Pancreas (tissue), 10 donors: Measurements from ENCODE around the gene ARL6IP4. TPM values are rescaled to one million over a fixed set of nuclear protein-coding genes. Genes with fewer than 3 reads are reported as not detected.

Experiments
- ATAC-seq, 4 donors: fragments of 200-7000 bp; cut with Tn5 transposase; one replicate each; pipeline versions ENCODE4 v1.8.0 to v1.9.1; 2020; ENCODE audit warnings: mild to moderate bottlenecking in 4 of 4, moderate library complexity in 4 of 4
- DNase-seq, 6 donors: peaks; one replicate each; pipeline ENCODE4 v3.0.0-alpha.2; 2020
- FAIRE-seq: peaks from 2 replicates; lab custom pipeline; 2012; peaks lifted over from hg19 to GRCh38; lab: Jason Lieb, UNC
- H3K27ac ChIP-seq, 4 donors: fragments of 200-600 bp; sonication (generic); 1 replicate in 3 of 4; 2 replicates in 1 of 4; pipeline versions ENCODE4 v1.5.0 to v1.8.0; 2020
- H3K27me3 ChIP-seq, 4 donors: fragments of 200-600 bp; one replicate each; pipeline ENCODE4 v1.8.0; 2021
- H3K36me3 ChIP-seq, 3 donors: fragments of 200-600 bp; sonication (generic) in 1 of 3; one replicate each; pipeline versions ENCODE4 v1.5.0 to v1.8.0; 2020 to 2021
- H3K4me1 ChIP-seq, 3 donors: fragments of 200-600 bp; one replicate each; pipeline ENCODE4 v1.8.0; 2021
- H3K4me3 ChIP-seq, 4 donors: fragments of 200-600 bp; sonication (generic) in 2 of 4; one replicate each; pipeline versions ENCODE4 v1.5.0 to v1.8.0; 2020 to 2021
- H3K9me3 ChIP-seq, 4 donors: fragments of 200-600 bp; one replicate each; pipeline ENCODE4 v1.8.0; 2021
- WGBS, 2 donors: extraction: QIAGEN DNeasy Blood & Tissue Kit; methylation state at CpG; one replicate each; pipeline ENCODE4 v1.1.7; 2013; 5-methylcytosine and 5-hydroxymethylcytosine counted together
- intact Hi-C, 3 donors: fragments of 100-400 bp; cut with DNase I; formaldehyde crosslinking; loops; one replicate each; pipeline versions ENCODE4 v1.11.1 to v1.14.2; 2022
- polyA plus RNA-seq, 2 donors: library from polyadenylated mRNA; stranded (reverse); fragments of 200-250 nt; gene quantifications; one replicate each; pipeline ENCODE4 v1.2.3, GENCODE V29; 2013
- total RNA-seq, 6 donors: library from RNA; stranded (reverse); fragmentation: NEBNext Ultra II Directional in 4 of 6; extraction: Animal tissue kit (Norgen Biotek cat#: 25700) in 4 of 6; gene quantifications; one replicate each; pipeline versions ENCODE4 v1.2.1 to v1.2.4, GENCODE V29; 2021 to 2023
- TF ChIP-seq, protein P1 (sequence below), 4 donors: fragments of 200-600 bp; sonication (generic) in 3 of 4; IDR thresholded peaks; one replicate each; pipeline versions ENCODE4 v1.5.0 to v1.8.0; 2021; ENCODE audit warnings: antibody characterized with exemption in 4 of 4
- donor health status: healthy with polysubstance abuse.
- donor health status: DM: no; HTN: no; CAD: no; lungs with moderate emphysema.
- donor health status: DM: no; HTN: no; CAD: no.
- donor health status: control.
- donor health status: control.
- donor health status: Bipolar disorder and iron deficiency.
- donor health status: DM: yes; HTN: yes; CAD: no.
- donor health status: DM: no; HTN: no; CAD: no.
- donor health status: DM: no; HTN: no; CAD: no.
- donor health status: DM: yes; HTN: yes; CAD: no.

Gene ARL6IP4
- total and polyA plus RNA-seq, 8 donors: 85.3 to 296 (median 107) TPM

GRCh38 chr12:122994781-122995502 lies 14.5 kb downstream of the ARL6IP4 start:
- WGBS, 2 donors: 93 to 96% methylated on average over 13 of the region's 13 CpGs
- DNase-seq (peak in 1 of 6 donors; percentile 69), FAIRE-seq (no peak), ATAC-seq (no peak)
- TF ChIP-seq, protein P1, sequence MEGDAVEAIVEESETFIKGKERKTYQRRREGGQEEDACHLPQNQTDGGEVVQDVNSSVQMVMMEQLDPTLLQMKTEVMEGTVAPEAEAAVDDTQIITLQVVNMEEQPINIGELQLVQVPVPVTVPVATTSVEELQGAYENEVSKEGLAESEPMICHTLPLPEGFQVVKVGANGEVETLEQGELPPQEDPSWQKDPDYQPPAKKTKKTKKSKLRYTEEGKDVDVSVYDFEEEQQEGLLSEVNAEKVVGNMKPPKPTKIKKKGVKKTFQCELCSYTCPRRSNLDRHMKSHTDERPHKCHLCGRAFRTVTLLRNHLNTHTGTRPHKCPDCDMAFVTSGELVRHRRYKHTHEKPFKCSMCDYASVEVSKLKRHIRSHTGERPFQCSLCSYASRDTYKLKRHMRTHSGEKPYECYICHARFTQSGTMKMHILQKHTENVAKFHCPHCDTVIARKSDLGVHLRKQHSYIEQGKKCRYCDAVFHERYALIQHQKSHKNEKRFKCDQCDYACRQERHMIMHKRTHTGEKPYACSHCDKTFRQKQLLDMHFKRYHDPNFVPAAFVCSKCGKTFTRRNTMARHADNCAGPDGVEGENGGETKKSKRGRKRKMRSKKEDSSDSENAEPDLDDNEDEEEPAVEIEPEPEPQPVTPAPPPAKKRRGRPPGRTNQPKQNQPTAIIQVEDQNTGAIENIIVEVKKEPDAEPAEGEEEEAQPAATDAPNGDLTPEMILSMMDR (IDR thresholded peaks at IDR 0.05): no peak
- Histone ChIP-seq H3K4me3 (no peak overlapping the region), H3K4me1 (no peaks in the 10 kb centered on the region), H3K27ac (no peak overlapping the region), H3K36me3 (no peaks in the 10 kb centered on the region), H3K27me3 (no peaks in the 10 kb centered on the region), H3K9me3 (no peaks in the 10 kb centered on the region)
- intact Hi-C loops: no loop called here

- no peak for FAIRE-seq
- Histone ChIP-seq H3K36me3 (no peaks in the 10 kb centered on the region), H3K4me1 (no peaks in the 10 kb centered on the region), H3K27ac (no peak overlapping the region), H3K4me3 (no peak overlapping the region), H3K9me3 (no peaks in the 10 kb centered on the region), H3K27me3 (no peaks in the 10 kb centered on the region)
- intact Hi-C loops: no loop called here
- DNase-seq: no peak
- WGBS, 2 donors: 87 to 89% methylated on average over 18 to 20 of the region's 20 CpGs
- ATAC-seq: peak in 2 of 4 donors; percentile 20 to 29
- TF ChIP-seq, protein P1 (IDR thresholded peaks at IDR 0.05): no peak
Observed at GRCh38 chr12:122995503-122996187, 15.2 kb downstream of the ARL6IP4 start.

DNA sequence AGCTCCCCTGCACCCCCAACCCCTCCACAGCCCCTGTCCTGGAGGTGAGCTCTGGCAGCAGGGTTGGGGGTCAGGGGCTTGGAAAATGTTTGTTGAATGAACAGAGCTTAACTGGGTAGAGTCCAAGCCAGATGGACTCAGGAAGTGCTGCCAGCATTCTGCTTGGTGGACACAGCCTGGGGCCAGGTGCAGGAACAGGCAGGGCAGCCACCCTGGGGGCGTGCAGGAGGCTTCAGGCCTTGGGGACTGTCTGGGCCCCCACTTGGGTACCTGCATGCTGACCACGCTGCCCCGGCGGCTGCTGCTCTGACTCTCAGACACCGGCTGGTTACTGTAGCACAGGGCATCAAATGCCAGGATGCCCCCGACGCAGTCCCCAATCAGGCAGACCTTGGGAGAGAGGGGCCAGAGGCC lies 15.7 kb downstream of the ARL6IP4 start:
- intact Hi-C loops: no loop called here
- Histone ChIP-seq H3K36me3 (peaks cover 0 to 3% (median 0%) of the 10 kb centered on the region in 3 donors), H3K4me1 (no peaks in the 10 kb centered on the region), H3K27ac (no peak overlapping the region), H3K9me3 (no peaks in the 10 kb centered on the region), H3K4me3 (no peak overlapping the region), H3K27me3 (no peaks in the 10 kb centered on the region)
- 91 to 97% methylated on average over 7 of the region's 7 CpGs for WGBS, 2 donors
- DNase-seq (peak in 1 of 6 donors; percentile 70), ATAC-seq (no peak), FAIRE-seq (no peak)
- TF ChIP-seq, protein P1 (IDR thresholded peaks at IDR 0.05): no peak

DNA sequence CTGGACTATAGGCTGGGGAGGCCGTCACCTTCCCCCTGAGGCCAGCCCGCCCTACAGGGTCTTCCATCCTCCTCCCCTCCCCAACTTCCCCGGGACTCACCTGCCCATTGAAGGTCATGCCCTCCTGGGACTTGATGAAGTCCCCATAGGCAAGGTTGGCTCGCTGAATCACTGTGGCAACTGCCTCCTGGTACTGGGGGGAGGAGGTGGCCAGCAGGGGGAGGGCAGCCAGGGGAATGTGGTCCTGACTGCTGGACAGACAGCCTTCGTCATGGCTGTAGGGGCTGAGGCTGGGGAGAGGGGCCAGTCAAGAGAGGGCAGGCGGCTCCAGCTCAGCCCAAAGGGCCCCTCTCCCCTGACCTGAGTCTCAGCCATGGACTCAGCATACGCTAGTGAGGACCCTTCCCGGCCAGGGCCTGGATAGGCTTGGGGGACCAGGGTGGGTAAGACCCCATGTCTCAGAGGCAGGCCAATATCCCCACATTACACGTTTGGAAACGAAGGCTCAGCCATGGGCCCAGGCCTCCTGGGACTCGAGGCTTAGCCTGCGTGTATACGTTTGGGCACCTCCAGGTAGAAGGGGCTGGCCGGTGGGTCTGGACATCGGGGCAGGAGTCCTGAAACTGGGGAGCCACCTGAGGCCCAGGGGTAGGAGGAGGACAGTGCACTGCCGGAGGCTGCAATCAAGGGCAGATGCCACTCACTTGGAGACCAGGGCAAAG lies 16.3 kb downstream of the ARL6IP4 start:
- 90 to 91% methylated on average over 15 to 16 of the region's 16 CpGs for WGBS, 2 donors
- no peaks in the 10 kb centered on the region for H3K9me3 ChIP-seq
- no peak for ATAC-seq
- TF ChIP-seq, protein P1 (IDR thresholded peaks at IDR 0.05): no peak
- H3K4me1 ChIP-seq: no peaks in the 10 kb centered on the region
- H3K36me3 ChIP-seq: peaks cover 0 to 3% (median 0%) of the 10 kb centered on the region in 3 donors
- no peak overlapping the region for H3K4me3 ChIP-seq
- no peaks in the 10 kb centered on the region for H3K27me3 ChIP-seq
- no peak overlapping the region for H3K27ac ChIP-seq
- no peak for FAIRE-seq
- intact Hi-C loops: no loop called here
- peak in 1 of 6 donors; percentile 54 for DNase-seq
